Hematopoietic multipotent progenitor cell treated with erythropoietin and hydrocortisone succinate and interleukin-3 and kit ligand, for 17 days (in vitro differentiated cells): ENCODE results near the gene FGFR2.

Experiments
- DNase-seq: peaks from one replicate; pipeline ENCODE4 v3.0.0-alpha.2; 2015; ENCODE audit warnings: low spot score

Gene FGFR2

GRCh38 chr10:121598263-121599249 is at the start of gene FGFR2:
TSS of gene FGFR2 (minus strand) at chr10:121598444. CDS start at chr10:121593817, 4,627 bp downstream.
- DNase-seq: no peak

GRCh38 chr10:121647401-121647800 is 49.2 kb upstream of the FGFR2 start:
- DNase-seq: no peak

DNA sequence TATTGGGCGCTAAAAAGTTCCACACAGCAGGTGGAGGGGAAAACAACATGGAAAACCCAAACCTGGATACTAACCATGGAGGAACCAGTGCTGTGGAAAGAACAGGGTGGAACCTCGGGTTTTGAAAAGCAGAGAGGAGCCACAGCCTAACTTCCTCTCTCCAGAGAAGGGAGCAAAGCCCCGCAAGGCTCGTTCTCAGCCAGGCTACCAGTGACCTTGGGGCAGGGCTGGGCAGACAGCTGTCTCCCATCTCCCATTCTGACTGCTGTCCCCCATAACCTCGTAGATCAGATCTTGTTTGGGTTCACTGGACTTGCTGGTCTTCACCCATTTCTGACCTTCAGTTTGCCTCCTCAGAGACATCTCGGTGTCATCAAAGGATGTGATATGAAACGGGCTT is 47.5 kb upstream of the FGFR2 start:
- no peak for DNase-seq

DNA sequence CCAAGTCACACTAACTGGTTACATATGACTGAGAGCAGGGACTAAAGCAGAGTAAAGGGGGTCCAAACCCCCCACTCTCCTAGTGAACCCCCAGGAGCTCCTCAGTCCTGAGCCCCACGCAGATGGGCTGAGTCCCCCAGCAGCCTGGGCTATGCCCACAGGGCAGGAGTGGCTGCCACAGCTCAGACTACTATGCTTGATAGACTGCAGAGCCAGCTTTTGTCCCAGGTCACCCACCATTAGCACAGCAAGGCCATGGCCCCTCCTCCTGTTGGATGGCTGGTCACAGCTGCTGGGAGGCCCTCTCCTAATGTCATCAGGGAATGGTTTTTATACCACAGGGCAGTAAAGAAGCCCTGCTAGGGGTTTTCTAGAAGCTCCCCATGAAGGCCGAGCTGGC is 46.3 kb upstream of the FGFR2 start:
- DNase-seq: no peak

- DNase-seq: no peak
Measured at GRCh38 chr10:121640266-121640665, 42.0 kb upstream of the FGFR2 start.

GRCh38 chr10:121639416-121639815 is 41.2 kb upstream of the FGFR2 start:
- DNase-seq: no peak

DNA sequence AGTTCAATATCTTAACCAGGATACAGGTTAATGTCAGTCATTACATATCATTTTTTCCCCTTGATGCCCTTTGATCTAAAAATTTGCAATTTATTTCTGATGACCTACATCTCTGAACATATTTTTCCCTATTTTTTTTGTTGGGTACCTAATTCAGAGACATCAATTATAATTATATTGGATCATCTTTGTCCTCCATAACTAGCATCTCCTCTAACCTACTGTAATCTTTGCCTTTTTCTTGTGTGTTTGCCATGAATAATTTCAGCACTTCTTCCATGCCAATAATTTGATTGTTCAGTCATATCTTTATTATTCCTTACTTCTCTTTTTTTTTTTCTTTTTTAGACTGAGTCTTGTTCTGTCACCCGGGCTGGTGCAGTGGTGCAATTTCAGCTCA is 39.2 kb upstream of the FGFR2 start:
- DNase-seq: no peak

GRCh38 chr10:121633056-121633455 is 34.8 kb upstream of the FGFR2 start:
- DNase-seq: no peak

- no peak for DNase-seq
Measured at GRCh38 chr10:121631365-121632029, 33.3 kb upstream of the FGFR2 start.

GRCh38 chr10:121628859-121629258 is 30.6 kb upstream of the FGFR2 start:
- DNase-seq: no peak

DNA sequence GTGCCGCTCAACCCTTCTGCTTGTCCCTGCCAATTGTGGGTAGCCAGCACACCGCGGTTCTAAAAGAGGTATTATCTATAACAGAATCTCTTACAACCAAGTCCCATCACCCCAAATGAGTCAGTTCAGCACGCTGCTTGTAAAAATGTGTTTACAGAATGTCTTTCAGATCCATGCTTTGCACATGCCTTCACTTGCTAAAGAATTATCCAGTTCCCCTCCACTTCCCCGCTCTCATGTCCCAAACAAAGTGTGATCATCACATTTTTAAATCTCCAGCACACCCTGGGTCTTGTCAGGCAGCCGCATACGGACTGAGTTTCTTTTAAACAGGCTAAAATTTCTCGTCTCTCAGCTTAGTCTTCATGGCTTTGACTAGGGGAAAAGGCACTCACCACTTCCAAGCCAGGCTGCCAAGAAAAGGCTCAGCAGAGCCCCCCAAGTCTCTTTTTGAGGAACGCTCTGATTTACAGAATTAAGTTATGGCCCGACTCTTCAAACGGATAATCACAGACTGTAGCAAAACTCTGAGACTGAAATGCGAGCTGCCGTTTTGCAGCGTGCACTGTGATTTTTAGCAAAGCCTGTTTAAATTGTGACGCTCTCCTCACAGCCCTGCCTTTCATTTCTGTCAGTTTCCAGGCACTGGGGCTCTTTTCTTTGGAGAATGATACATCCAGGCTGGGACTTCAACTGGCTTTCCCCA is 29.8 kb upstream of the FGFR2 start:
- DNase-seq: no peak

GRCh38 chr10:121624836-121625486 is 26.7 kb upstream of the FGFR2 start:
- no peak for DNase-seq

- no peak for DNase-seq
Measured at GRCh38 chr10:121618906-121619305, 20.7 kb upstream of the FGFR2 start.

DNA sequence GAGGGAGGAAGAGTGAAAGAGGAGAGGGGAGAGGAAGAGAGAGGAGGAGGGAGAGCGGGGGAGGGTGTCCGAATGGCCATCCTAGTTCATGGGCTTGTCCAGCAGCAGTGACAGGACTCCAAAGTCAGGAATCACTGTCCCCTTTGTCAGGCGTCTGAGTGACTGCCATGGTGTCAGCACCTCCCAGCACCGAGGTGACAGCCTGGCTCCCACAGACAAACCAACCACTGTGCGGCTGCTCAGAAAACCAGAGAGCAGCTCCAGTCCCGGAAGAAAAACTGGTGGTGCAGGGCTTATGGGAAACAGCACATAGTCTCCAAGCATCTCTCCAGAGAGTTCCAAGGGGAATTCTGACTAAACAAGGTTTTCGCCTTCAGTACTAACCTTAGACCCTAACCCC is 18.9 kb upstream of the FGFR2 start:
- DNase-seq: no peak

GRCh38 chr10:121616291-121616690 is 18.0 kb upstream of the FGFR2 start:
- no peak for DNase-seq

DNA sequence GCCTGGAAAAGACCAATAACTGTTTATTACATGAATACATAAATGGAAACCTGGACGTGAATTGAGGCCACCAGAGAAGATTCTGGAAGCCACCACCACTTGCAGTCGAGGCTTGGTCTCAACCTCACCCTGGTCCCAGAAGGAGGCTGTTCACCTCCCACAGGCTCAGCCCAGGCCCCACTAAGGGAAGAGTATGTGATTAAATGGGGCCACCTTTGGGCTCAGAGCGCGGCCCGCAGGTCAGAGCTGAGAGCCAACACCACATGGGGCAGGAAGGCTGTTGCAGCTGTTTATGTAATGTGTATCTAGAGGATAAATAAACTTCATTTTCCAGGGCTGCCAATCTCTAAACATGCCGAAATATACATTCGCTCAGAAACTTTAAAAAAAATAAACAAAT is 17.6 kb upstream of the FGFR2 start:
- DNase-seq: no peak

- DNase-seq: no peak
Measured at GRCh38 chr10:121615435-121615793, 17.2 kb upstream of the FGFR2 start.

GRCh38 chr10:121614613-121615434 is 16.6 kb upstream of the FGFR2 start:
- no peak for DNase-seq

GRCh38 chr10:121613456-121613855 is 15.2 kb upstream of the FGFR2 start:
- no peak for DNase-seq

DNA sequence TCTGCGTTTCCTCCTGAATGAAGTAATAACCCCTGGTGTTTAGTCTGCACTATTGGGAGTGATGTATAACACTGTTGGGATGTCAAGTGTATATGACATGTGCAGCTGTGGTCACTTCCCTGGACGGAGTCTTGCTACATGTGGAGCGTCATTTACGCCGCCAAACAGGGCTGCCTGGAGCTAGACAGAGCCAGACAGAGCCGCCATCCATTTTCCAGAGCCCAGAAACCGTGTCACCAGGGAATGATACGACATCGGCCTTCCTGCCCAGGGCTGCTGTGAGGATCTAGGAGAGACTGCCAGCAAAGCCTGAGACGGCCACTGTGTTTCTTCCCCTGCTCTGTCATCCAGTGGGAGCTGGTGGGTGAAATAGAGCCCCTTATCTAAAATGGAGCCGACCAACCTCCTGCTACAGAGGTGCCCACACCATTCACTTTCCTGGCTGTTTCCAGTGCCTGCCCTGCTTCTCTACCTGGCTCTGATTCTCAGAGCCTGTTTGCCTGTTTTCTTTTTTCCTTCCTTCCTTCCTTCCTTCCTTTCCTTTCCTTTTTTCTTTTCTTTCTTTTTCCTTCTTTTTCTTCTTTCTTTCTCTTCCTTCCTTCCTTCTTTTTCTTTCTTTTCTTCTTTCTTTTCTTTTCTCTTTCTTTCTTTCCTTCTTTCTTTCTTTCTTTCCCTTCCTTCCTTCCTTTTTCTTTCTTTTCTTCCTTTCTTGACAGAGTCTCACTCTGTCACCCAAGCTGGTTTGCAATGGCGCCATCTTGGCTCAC is 13.3 kb upstream of the FGFR2 start:
- no peak for DNase-seq
